PC-9 (cell line): ENCODE data around the gene DGKD.

Experiments
- EZH2 ChIP-seq: fragments of 200-600 bp; sonication (generic); IDR thresholded peaks from 2 replicates; pipeline ENCODE4 v1.8.0; 2017; ENCODE audit warnings: antibody characterized with exemption, low read depth
- TF ChIP-seq, protein P1 (sequence below): fragments of 200-600 bp; sonication (generic); conservative IDR thresholded peaks from 2 replicates; pipeline ENCODE4 v1.6.1; 2017; ENCODE audit warnings: mixed run types, antibody characterized with exemption, mild to moderate bottlenecking, moderate library complexity

- TF ChIP-seq EZH2 = no peak
- TF ChIP-seq, protein P1, sequence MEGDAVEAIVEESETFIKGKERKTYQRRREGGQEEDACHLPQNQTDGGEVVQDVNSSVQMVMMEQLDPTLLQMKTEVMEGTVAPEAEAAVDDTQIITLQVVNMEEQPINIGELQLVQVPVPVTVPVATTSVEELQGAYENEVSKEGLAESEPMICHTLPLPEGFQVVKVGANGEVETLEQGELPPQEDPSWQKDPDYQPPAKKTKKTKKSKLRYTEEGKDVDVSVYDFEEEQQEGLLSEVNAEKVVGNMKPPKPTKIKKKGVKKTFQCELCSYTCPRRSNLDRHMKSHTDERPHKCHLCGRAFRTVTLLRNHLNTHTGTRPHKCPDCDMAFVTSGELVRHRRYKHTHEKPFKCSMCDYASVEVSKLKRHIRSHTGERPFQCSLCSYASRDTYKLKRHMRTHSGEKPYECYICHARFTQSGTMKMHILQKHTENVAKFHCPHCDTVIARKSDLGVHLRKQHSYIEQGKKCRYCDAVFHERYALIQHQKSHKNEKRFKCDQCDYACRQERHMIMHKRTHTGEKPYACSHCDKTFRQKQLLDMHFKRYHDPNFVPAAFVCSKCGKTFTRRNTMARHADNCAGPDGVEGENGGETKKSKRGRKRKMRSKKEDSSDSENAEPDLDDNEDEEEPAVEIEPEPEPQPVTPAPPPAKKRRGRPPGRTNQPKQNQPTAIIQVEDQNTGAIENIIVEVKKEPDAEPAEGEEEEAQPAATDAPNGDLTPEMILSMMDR = no peak
Observed at GRCh38 chr2:233412405-233412804, 58.1 kb downstream of the DGKD start.
